ENCODE results near the gene PRKAG2. TPM values are rescaled to one million over a fixed set of nuclear protein-coding genes. Genes with fewer than 3 reads are reported as not detected.
A peak's percentile ranks its signal among the peaks of the same experiment; 100 is the strongest.

The PRKAG2 gene
- total RNA-seq, 2 experiments from 2014 or later = 16.9 to 18.7 TPM

DNA sequence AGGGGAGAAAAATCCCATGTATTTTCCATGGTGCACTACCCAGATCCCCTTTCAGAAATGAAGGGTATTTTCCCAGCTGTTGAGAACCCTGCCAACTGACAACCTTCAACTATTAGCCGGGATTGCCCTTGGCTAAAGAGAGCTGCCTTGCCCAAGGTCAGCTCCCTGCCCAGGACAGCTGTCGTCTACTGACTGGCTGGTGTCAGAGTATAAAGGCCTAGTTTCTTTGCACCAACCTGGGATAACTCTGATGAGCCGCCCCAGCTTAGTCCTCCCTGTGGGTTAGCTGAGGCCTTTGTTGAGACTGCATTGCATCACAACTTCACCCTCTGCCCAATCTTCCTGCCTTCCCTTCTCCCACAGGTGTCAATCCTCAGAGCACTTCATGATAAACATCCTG is 210.0 kb downstream of the PRKAG2 start:
- Mint-ChIP-seq H3K4me3 (no peak overlapping the region), H3K27ac (no peak overlapping the region)
- CTCF ChIA-PET = interaction anchor here (1.4 kb wide), 1 partner anchor 34 kb away, joined by 3 read pairs; no protein-coding TSS in a partner anchor

DNA sequence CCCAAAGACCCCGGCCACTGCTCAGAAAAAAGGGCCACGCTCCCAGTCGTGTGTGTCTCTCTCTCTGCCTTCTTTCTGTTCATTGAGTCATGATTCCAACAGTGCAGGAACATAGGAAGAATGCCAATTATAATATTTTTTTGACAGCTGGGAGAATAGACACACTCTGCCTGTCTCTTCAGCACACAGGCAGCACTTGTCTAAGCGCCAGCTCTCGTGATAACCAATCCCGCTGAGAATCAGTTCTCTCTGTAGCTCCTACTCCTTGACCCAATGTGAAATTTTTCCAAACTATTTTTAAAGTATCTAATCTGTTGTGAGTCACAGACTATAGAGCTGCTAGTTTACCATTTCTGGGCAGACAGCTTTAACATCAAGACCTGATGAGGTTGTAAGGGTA is 211.5 kb downstream of the PRKAG2 start:
- no peak for DNase-seq
- Mint-ChIP-seq H3K27me3 (ENCODE audit: low read depth) (no peaks in the 10 kb centered on the region), H3K4me1 (ENCODE audit: low read depth) (peaks cover 2% of the 10 kb centered on the region), H3K4me3 (no peak overlapping the region), H3K36me3 (ENCODE audit: low read depth) (peaks cover 24% of the 10 kb centered on the region), H3K9me3 (peaks cover 6% of the 10 kb centered on the region), H3K27ac (no peak overlapping the region)
- CTCF ChIA-PET = interaction anchor here (1.4 kb wide), 1 partner anchor 33 kb away, joined by 3 read pairs; no protein-coding TSS in a partner anchor
- intact Hi-C loops (cut with micrococcal nuclease) = no loop called here

More for the DNA sequence above, 210.0 kb downstream of the PRKAG2 start:
- no peak for DNase-seq
- Mint-ChIP-seq H3K36me3 (ENCODE audit: low read depth) (peaks cover 27% of the 10 kb centered on the region), H3K4me1 (ENCODE audit: low read depth) (peaks cover 2% of the 10 kb centered on the region), H3K9me3 (peaks cover 6% of the 10 kb centered on the region), H3K27me3 (ENCODE audit: low read depth) (no peaks in the 10 kb centered on the region)
- intact Hi-C loops (cut with micrococcal nuclease) = no loop called here

- DNase-seq = no peak
- Mint-ChIP-seq H3K27ac (no peak overlapping the region), H3K9me3 (peaks cover 6% of the 10 kb centered on the region)
Observed at GRCh38 chr7:151664268-151664667, 212.6 kb downstream of the PRKAG2 start.

DNA sequence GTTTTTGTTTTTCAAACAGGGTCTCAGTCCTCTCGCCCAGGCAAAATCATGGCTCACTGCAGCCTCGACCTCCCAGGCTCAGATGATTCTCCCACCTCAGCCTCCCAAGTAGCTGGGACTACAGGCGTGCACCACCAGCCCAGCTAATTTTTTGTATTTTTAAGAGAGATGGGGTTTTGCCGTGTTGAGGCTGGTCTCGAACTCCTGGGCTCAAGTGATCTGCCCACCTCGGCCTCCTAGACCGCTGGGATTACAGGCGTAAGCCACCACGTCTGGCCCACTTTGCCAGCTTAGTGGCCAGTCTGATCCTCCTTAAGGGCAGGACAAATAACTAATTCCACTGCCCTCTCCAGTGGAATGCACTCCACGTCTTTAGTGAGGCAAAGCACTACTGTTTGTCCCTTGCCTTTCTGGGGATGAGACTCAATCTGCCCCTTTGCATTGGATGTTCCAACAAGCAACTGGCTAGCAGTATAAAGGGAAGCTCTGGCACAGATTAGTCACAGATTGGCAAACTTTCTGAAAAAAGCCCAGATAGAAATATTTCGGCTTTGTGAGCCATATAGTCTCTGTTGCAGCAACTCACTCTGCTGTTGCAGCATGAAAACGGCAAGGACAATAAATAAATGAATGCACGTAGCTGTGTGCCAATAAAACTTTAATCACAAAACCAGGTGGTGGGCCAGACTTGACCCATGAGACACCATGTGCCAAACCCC is 213.4 kb downstream of the PRKAG2 start:
- Mint-ChIP-seq H3K4me1 (ENCODE audit: low read depth) (no peaks in the 10 kb centered on the region), H3K27ac (no peak overlapping the region), H3K4me3 (no peak overlapping the region), H3K36me3 (ENCODE audit: low read depth) (peaks cover 13% of the 10 kb centered on the region), H3K9me3 (peaks cover 2% of the 10 kb centered on the region), H3K27me3 (ENCODE audit: low read depth) (no peaks in the 10 kb centered on the region)
- intact Hi-C loops (cut with micrococcal nuclease) = no loop called here
- no peak for DNase-seq
- CTCF ChIA-PET = no interaction called here

More at GRCh38 chr7:151664268-151664667, 212.6 kb downstream of the PRKAG2 start:
- H3K36me3 Mint-ChIP-seq (ENCODE audit: low read depth) = peaks cover 19% of the 10 kb centered on the region
- intact Hi-C loops (cut with micrococcal nuclease) = no loop called here
- no peaks in the 10 kb centered on the region for H3K27me3 Mint-ChIP-seq (ENCODE audit: low read depth)
- no peak overlapping the region for H3K4me3 Mint-ChIP-seq
- CTCF ChIA-PET = no interaction called here
- H3K4me1 Mint-ChIP-seq (ENCODE audit: low read depth) = no peaks in the 10 kb centered on the region

- H3K9me3 Mint-ChIP-seq = no peaks in the 10 kb centered on the region
- intact Hi-C loops (cut with micrococcal nuclease) = no loop called here
- DNase-seq = no peak
- H3K4me1 Mint-ChIP-seq (ENCODE audit: low read depth) = no peaks in the 10 kb centered on the region
- H3K27me3 Mint-ChIP-seq (ENCODE audit: low read depth) = no peaks in the 10 kb centered on the region
- no peak overlapping the region for H3K27ac Mint-ChIP-seq
- CTCF ChIA-PET = interaction anchor here (1.4 kb wide), 1 partner anchor 45 kb away, joined by 3 read pairs; no protein-coding TSS in a partner anchor
- H3K36me3 Mint-ChIP-seq (ENCODE audit: low read depth) = peaks cover 5% of the 10 kb centered on the region
- H3K4me3 Mint-ChIP-seq = no peak overlapping the region
Observed at GRCh38 chr7:151662251-151662826, 214.6 kb downstream of the PRKAG2 start.

DNA sequence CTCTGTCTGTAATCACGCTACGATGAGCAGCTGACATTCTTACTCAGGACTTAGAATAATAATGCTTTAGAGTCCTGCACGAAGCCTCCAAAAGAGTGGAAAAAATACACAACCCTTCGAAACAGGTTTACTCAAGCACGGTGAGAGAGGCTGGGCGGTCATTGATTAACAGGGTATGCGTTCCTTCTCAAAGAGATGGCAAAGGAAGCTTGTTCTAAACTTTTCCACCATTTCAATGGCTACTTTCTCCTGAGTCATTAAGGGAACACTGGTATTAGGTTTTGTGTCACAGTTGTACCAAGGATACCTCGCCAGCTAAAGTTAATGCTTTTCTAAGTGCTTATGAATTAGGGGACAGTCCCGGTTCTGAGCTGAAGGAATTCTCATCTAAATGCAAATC is 215.3 kb downstream of the PRKAG2 start:
- Mint-ChIP-seq H3K27me3 (ENCODE audit: low read depth) (no peaks in the 10 kb centered on the region), H3K4me3 (no peak overlapping the region), H3K4me1 (ENCODE audit: low read depth) (no peaks in the 10 kb centered on the region), H3K27ac (peak overlapping the region; percentile 4), H3K36me3 (ENCODE audit: low read depth) (peaks cover 2% of the 10 kb centered on the region), H3K9me3 (no peaks in the 10 kb centered on the region)
- intact Hi-C loops (cut with micrococcal nuclease) = no loop called here
- CTCF ChIA-PET = interaction anchor here (1.4 kb wide), 1 partner anchor 46 kb away, joined by 3 read pairs; no protein-coding TSS in a partner anchor
- DNase-seq = no peak

GRCh38 chr7:151660141-151660540 is 216.8 kb downstream of the PRKAG2 start:
- Mint-ChIP-seq H3K36me3 (ENCODE audit: low read depth) (no peaks in the 10 kb centered on the region), H3K4me3 (no peak overlapping the region), H3K9me3 (no peaks in the 10 kb centered on the region), H3K27me3 (ENCODE audit: low read depth) (no peaks in the 10 kb centered on the region), H3K27ac (no peak overlapping the region), H3K4me1 (ENCODE audit: low read depth) (no peaks in the 10 kb centered on the region)
- intact Hi-C loops (cut with micrococcal nuclease) = no loop called here
- CTCF ChIA-PET = no interaction called here
- no peak for DNase-seq

- no peak overlapping the region for H3K27ac Mint-ChIP-seq
- H3K36me3 Mint-ChIP-seq (ENCODE audit: low read depth) = no peaks in the 10 kb centered on the region
Observed at GRCh38 chr7:151659219-151659618, 217.7 kb downstream of the PRKAG2 start.

GRCh38 chr7:151658778-151659177 is 218.1 kb downstream of the PRKAG2 start:
- Mint-ChIP-seq H3K9me3 (no peaks in the 10 kb centered on the region), H3K4me1 (ENCODE audit: low read depth) (no peaks in the 10 kb centered on the region), H3K27ac (no peak overlapping the region), H3K36me3 (ENCODE audit: low read depth) (no peaks in the 10 kb centered on the region), H3K27me3 (ENCODE audit: low read depth) (no peaks in the 10 kb centered on the region), H3K4me3 (no peak overlapping the region)
- intact Hi-C loops (cut with micrococcal nuclease) = no loop called here
- DNase-seq = no peak
- CTCF ChIA-PET = interaction anchor here (0.5 kb wide), 1 partner anchor 45 kb away, joined by 4 read pairs; no protein-coding TSS in a partner anchor

More at GRCh38 chr7:151659219-151659618, 217.7 kb downstream of the PRKAG2 start:
- intact Hi-C loops (cut with micrococcal nuclease) = no loop called here
- H3K27me3 Mint-ChIP-seq (ENCODE audit: low read depth) = no peaks in the 10 kb centered on the region
- CTCF ChIA-PET = interaction anchor here (0.5 to 0.6 kb wide), 2 partner anchors 45 to 150 kb away, joined by 3 to 4 read pairs; no protein-coding TSS in a partner anchor
- H3K4me1 Mint-ChIP-seq (ENCODE audit: low read depth) = no peaks in the 10 kb centered on the region
- DNase-seq = no peak
- H3K9me3 Mint-ChIP-seq = no peaks in the 10 kb centered on the region
- no peak overlapping the region for H3K4me3 Mint-ChIP-seq

- DNase-seq = no peak
- intact Hi-C loops (cut with micrococcal nuclease) = no loop called here
- Mint-ChIP-seq H3K27me3 (ENCODE audit: low read depth) (no peaks in the 10 kb centered on the region), H3K4me3 (no peak overlapping the region), H3K9me3 (no peaks in the 10 kb centered on the region), H3K36me3 (ENCODE audit: low read depth) (no peaks in the 10 kb centered on the region), H3K27ac (no peak overlapping the region), H3K4me1 (ENCODE audit: low read depth) (no peaks in the 10 kb centered on the region)
- CTCF ChIA-PET = no interaction called here
Observed at GRCh38 chr7:151657173-151657572, 219.7 kb downstream of the PRKAG2 start.

DNA sequence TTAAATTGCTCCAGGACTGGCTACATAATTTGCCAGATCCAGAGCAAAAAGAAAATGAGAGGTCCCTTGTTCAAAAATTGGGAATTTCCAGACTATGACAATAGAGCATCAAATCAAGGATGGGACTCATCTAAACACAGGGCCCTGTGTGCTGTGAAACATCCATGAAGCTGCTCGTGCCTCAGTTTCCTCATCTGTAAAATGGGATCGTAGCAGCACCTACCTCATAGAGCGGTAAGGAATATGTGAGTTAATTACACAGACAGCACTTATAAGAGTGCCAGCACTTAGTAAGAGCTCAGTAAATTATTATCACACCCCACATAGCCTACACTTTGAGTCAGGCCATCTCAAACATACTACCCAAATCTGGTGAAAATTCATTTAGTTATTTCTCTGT is 221.4 kb downstream of the PRKAG2 start:
- Mint-ChIP-seq H3K4me1 (ENCODE audit: low read depth) (no peaks in the 10 kb centered on the region), H3K27ac (no peak overlapping the region), H3K27me3 (ENCODE audit: low read depth) (no peaks in the 10 kb centered on the region), H3K9me3 (no peaks in the 10 kb centered on the region), H3K36me3 (ENCODE audit: low read depth) (no peaks in the 10 kb centered on the region), H3K4me3 (no peak overlapping the region)
- CTCF ChIA-PET = interaction anchor here (1.2 kb wide), 1 partner anchor 24 kb away, joined by 3 read pairs; no protein-coding TSS in a partner anchor
- DNase-seq = no peak
- intact Hi-C loops (cut with micrococcal nuclease) = no loop called here

DNA sequence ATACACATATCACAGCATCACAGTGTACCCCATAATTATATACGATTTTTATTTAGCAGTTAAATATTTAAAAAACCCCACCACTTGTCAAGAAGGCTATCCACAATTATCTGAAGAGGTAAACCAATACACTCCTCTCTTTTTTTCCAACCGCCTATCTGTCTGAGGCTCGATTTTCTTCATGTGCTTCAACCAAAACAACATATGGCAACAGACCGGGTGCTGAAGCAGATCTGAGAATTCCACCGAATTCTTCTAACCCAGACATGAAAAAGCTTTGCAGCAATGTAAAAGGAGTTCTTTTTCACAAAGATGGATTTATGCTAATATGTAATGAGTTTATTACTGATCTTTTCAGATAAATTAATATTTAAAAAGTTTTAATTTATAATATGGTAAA is 224.8 kb downstream of the PRKAG2 start:
- intact Hi-C loops (cut with micrococcal nuclease) = no loop called here
- Mint-ChIP-seq H3K4me3 (no peak overlapping the region), H3K9me3 (no peaks in the 10 kb centered on the region), H3K36me3 (ENCODE audit: low read depth) (no peaks in the 10 kb centered on the region), H3K27me3 (ENCODE audit: low read depth) (no peaks in the 10 kb centered on the region), H3K27ac (no peak overlapping the region), H3K4me1 (ENCODE audit: low read depth) (no peaks in the 10 kb centered on the region)
- CTCF ChIA-PET = no interaction called here
- DNase-seq = no peak

- intact Hi-C loops (cut with micrococcal nuclease) = no loop called here
Observed at GRCh38 chr7:151650161-151650560, 226.8 kb downstream of the PRKAG2 start.

More at GRCh38 chr7:151650161-151650560, 226.8 kb downstream of the PRKAG2 start:
- no peak for DNase-seq
- Mint-ChIP-seq H3K9me3 (peaks cover 1% of the 10 kb centered on the region), H3K4me1 (ENCODE audit: low read depth) (no peaks in the 10 kb centered on the region), H3K4me3 (no peak overlapping the region), H3K36me3 (ENCODE audit: low read depth) (peaks cover 3% of the 10 kb centered on the region), H3K27ac (no peak overlapping the region), H3K27me3 (ENCODE audit: low read depth) (no peaks in the 10 kb centered on the region)
- CTCF ChIA-PET = no interaction called here
